Activated gamma-delta T cell treated with Interleukin-2 at 50 U/mL for 16 hours (primary cell): Measurements from ENCODE around the gene RFT1.
"Not testable (repeated sequence)": the region's sequence is repeated elsewhere in the genome, so short reads cannot be mapped to it uniquely, and the experiment has no call there.

Source experiments
- DNase-seq: peaks from one replicate; pipeline ENCODE4 v3.0.0-alpha.2; 2020

Gene RFT1

DNA sequence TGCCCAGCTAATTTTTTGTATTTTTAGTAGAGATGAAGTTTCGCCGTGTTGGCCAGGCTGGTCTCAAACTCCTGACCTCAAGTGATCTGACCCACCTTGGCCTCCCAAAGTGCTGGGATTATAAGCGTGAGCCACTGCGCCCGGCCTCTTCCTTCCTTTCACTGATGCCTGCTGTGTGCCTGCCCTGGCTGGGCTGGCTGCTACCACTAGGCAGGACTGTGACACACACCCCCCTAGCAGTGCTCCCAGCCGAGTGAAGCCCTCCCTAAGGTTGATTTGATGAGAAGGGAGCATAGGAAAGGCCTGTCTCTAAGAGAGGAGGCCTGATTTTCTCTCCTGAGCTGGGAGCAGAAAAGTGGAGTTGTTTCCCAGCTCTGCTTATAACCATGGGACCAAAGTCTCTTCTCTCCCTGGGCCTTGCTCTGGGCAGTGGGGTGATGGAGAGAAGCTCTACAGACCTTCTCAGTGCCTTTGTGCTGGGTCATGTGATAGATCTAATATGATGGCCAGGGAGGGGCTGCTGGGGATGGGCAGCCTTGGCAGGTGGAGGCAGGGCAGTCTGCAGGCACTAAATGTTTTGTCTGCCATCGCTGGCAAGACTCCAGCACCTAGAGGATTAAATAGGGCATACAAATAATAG lies 64.3 kb downstream of the RFT1 start:
- no peak for DNase-seq

GRCh38 chr3:53062905-53063304 lies 67.3 kb downstream of the RFT1 start:
- no peak for DNase-seq

GRCh38 chr3:53056442-53056841 lies 73.8 kb downstream of the RFT1 start:
- no peak for DNase-seq

GRCh38 chr3:53054233-53054632 lies 76.0 kb downstream of the RFT1 start:
- DNase-seq: not testable (repeated sequence)

- DNase-seq: no peak
These were observed 78.3 kb downstream of the RFT1 start for GRCh38 chr3:53051929-53052328.

- DNase-seq: no peak
These were observed 80.2 kb downstream of the RFT1 start for GRCh38 chr3:53049987-53050386.

- DNase-seq: peak; percentile 71
These were observed 83.8 kb downstream of the RFT1 start for GRCh38 chr3:53046171-53047170.

GRCh38 chr3:53045518-53046170 lies 84.6 kb downstream of the RFT1 start, which contains the start of gene SFMBT1:
Gene SFMBT1 (minus strand): TSS chr3:53046073. CDS start chr3:52969128, 76,945 bp downstream.
- peak; percentile 68 for DNase-seq

DNA sequence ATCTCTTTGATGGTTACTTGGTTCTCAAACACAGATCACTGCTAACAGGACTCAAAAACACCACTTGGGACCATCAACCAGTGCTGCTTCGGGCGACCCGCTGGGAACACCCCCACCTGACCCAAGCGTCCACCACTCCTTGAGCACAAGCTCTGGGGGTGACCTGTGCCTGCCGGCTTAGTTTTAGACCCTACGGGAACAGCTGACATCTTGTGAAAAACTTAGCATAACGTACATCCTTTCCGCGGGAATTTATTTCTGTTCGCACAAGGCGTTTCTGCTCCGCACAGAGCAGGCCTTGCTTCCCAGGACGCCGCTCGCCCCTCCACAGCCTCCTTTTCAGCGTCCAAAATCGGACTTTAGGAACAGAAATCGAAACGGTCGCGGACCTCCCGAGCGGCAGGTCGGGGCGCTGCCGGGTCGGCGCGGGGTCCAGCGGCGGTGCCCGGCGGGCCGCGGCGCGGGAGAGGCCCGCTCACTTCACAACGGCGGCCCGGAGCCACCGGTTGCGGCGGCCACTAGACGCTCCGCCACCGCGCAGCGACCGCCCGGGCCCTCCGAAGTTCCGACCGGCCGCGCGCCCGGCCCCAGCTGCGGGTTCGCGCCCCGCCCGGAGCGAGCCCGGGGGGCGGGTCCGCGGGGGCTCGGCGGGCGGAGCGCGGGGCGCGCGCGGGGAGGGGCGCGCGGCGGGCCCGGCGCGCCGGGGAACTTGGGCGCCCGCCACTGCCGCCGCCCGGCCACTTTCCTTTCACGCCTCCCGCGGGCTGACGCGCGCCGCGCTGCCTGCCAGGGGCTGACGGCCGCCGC lies 85.3 kb downstream of the RFT1 start:
- peak; percentile 50 for DNase-seq

GRCh38 chr3:53044371-53044710 lies 85.9 kb downstream of the RFT1 start:
- no peak for DNase-seq

DNA sequence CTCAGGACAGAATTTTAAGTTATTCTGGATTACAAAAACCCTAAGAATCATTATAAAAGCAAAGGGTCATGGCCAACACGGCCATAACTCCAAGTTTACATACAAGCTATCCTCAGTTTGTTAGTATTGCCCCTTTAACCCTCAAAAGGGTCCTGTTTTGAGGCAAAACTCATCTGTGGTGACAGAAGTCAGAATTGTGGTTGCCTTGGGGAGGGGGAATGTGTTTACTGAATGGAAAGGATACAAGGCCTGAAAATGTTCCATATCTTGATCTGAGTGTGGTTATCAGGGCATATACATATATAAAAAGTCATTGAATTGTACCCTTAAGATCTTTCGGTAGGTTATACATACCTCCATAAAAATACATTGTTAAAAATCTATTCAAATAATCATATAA lies 86.5 kb downstream of the RFT1 start:
- DNase-seq: no peak

DNA sequence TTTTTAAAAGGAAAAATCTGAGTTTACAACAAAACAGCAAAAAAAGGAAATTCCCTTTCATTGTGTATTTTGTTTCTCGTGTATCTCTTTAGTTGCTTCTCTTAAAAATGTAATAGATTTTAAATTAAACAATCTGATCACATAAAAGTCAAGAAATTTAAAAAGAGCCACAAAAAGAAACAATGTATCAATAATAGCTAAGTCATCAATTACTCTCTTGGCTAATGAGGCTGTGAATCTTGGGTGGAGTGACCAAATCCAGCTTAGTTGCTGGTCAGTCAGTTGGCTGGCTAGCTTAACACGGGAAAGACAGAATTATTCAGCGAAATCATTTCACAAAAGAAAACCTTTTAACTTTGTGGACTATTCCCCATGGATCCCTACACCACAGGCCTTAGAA lies 87.6 kb downstream of the RFT1 start:
- no peak for DNase-seq

GRCh38 chr3:53040351-53040820 lies 89.8 kb downstream of the RFT1 start:
- DNase-seq: no peak

DNA sequence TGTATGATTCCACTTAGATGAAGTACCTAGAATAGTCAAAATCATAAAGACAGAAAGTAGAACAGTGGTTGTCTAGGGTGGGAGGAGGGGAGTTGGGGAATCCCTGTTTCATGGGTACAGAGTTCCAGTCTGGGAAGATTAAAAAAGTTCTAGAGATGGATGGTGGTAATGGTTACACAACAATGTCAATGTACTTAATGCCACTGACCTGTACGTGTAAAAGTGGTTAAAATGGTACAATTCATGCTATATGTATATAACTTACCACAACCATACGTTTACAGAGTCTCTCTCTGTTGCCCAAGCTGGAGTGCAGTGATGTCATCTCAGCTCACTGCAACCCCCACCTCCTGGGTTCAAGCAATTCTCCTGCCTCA lies 90.9 kb downstream of the RFT1 start:
- DNase-seq: no peak

- DNase-seq: no peak
These were observed 91.4 kb downstream of the RFT1 start for GRCh38 chr3:53038679-53039375.
